Activated CD8-positive, alpha-beta memory T cell treated with anti-CD3 and anti-CD28 coated beads, Interleukin-2, amount 50 U/mL, for 48 hours (primary cell): Measurements from ENCODE around the gene ZPLD1.

ENCODE experiments used
- DNase-seq: peaks from one replicate; pipeline ENCODE4 v3.0.0-alpha.2; 2020

The ZPLD1 gene

DNA sequence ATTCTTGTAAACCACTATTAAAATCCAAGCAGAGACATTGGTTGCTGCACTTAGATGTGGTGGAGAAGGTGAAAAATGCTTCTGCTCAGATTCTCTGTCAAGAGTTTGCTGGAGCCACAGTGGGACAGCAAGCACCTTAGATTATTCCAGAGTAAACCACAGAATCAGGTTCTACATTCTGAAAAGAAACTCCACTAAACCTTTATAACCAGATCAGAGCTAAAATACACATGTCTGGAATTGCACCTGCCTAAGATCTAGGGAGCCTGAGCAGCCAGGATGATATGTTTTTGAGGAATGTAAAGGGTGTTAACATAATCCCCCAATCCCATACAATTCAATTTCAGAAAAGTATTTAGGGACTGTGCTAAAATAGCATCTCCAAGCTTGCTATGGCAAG is at the start of gene ZPLD1:
Gene ZPLD1 (plus strand): TSS at position 301 of the 400 bp plus-strand sequence. CDS start 3,473 bp downstream, outside the sequence.
- DNase-seq = no peak

DNA sequence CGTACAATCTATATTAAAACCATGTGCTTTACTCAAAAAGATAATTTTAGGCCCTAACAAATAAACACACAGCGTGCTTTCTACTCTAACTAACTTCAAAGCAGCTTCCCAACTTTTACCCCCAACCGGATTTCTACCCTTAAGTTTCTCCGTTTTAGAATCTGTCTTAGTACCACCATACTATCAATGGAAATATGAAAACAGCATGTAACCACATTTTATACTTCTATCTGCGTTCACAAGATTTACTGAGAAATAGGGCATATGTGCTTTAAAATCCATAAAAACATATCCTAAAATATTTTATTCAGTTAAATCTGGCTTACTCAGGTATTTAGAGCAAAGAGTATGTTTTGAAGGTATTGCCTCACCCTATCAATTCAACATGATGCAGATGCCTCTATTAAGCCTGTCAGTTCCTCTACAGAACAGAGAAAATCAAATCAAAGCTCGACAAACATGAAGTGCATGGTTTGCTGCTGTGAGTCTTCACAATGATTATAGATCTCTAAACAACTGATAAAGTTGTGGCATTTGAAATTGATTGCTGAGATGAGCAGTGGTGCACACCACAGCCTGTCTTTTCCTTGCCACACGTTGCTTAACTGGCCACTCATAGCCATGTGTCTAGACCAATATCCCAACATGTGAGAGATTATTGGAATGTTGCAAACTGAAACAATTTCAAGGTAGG is 44.5 kb upstream of the ZPLD1 start:
- DNase-seq = no peak

GRCh38 chr3:102390916-102391315 is 43.9 kb upstream of the ZPLD1 start:
- DNase-seq = no peak

GRCh38 chr3:102391491-102391890 is 43.3 kb upstream of the ZPLD1 start:
- DNase-seq = no peak

DNA sequence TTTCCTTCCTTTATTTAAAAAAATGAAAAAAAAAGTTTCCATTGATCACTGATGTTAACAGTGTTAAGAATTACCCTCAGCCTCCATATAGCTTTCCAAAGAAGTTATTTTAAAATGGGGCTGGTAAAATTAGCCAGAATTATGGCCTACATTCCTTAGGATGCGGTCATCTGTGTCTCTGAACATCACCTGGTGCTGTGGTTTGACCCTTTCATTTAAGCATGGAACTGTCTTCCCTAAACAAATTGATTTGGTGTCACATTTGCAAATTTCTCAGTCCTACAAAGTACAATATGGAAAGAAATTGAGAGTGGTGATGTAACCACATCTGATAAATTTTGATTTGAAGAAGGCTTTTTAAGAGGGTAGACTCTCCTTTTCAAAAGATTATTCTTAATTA is 40.3 kb upstream of the ZPLD1 start:
- no peak for DNase-seq

DNA sequence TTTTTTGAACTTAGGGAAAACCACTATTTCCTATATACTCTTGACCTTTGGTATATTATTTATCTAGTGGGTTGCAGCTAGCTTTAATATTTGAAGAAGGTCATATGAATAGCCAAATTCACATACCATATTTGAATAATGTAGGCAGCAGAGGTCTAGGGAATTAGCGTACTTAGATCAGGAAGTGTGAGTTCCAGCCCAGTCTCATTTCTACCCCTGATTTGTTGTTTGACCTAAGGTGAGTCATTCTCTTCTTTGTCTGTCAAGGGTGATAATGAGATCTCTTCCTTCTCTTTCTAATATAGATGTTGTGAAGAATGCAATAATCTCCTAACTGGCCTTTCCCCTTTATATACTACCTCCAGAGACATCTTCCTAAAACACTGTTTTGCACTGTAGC is 36.6 kb upstream of the ZPLD1 start:
- DNase-seq = no peak

DNA sequence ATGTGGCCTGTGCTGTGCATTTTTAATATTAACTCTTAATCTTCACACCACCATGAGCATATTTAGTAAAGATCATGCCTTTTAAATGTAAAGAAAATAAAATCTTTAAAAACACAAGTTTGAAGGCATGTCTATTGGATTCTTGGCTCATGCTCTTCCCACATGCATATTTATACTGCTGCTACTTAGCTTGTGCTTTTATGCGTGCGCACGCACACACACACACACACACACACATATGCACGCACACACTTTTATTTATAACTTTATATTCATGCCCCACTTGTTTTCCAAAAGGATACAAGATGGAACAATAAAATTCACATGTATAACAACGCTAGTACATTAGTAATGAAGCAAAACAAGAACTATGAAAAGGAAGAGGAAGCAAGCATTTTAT is 36.1 kb upstream of the ZPLD1 start:
- DNase-seq = no peak

GRCh38 chr3:102400142-102400541 is 34.7 kb upstream of the ZPLD1 start:
- DNase-seq = no peak

GRCh38 chr3:102400766-102401165 is 34.0 kb upstream of the ZPLD1 start:
- no peak for DNase-seq

DNA sequence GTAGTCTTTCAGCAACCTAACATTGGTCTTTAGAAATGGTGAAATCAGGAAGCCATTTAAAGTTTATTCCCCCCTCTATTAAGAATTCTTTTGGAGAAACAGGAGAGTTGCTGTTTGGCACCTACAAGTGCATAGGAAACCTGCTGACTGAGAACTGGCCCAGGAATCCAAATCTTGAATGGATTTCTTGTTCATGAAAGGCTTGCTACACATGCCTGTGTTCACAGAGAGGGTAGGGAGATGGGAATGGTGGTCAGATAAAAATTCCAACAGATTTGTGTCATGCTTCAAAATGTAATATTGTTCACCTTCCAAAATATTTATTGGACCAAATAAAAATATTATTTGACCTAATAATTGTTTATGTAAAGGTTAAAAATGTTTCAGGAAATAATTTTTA is 24.2 kb upstream of the ZPLD1 start:
- no peak for DNase-seq

GRCh38 chr3:102415553-102415952 is 19.3 kb upstream of the ZPLD1 start:
- no peak for DNase-seq

- no peak for DNase-seq
These were observed 15.0 kb upstream of the ZPLD1 start for GRCh38 chr3:102419786-102420185.

- DNase-seq = no peak
These were observed 7.0 kb downstream of the ZPLD1 start for GRCh38 chr3:102441832-102442231.

- DNase-seq = no peak
These were observed 8.2 kb downstream of the ZPLD1 start for GRCh38 chr3:102443021-102443420.

GRCh38 chr3:102444101-102444500 is 9.3 kb downstream of the ZPLD1 start:
- no peak for DNase-seq

- no peak for DNase-seq
These were observed 12.5 kb downstream of the ZPLD1 start for GRCh38 chr3:102447272-102447671.

GRCh38 chr3:102449341-102449740 is 14.5 kb downstream of the ZPLD1 start:
- DNase-seq = no peak

- no peak for DNase-seq
These were observed 15.1 kb downstream of the ZPLD1 start for GRCh38 chr3:102449930-102450329.

DNA sequence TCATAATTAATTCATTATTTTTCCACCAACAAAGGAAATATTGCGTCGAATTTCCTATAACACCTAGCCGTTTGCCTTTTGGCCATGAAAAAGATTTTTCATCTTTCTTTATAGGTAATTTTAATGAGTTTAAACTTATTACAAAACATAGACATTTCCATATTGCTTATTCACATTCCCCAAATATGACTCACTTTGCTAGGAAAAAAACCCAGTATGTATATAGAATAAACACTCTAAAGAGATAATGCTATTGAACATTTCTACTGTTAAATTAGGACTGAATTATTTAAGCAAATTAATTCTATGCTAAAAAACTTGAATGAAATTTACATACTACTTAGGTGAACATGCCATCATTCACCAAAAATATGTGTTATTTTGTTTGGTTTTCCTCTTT is 16.2 kb downstream of the ZPLD1 start:
- no peak for DNase-seq

- no peak for DNase-seq
These were observed 16.7 kb downstream of the ZPLD1 start for GRCh38 chr3:102451543-102451942.

- DNase-seq = no peak
These were observed 19.4 kb downstream of the ZPLD1 start for GRCh38 chr3:102454181-102454580.

DNA sequence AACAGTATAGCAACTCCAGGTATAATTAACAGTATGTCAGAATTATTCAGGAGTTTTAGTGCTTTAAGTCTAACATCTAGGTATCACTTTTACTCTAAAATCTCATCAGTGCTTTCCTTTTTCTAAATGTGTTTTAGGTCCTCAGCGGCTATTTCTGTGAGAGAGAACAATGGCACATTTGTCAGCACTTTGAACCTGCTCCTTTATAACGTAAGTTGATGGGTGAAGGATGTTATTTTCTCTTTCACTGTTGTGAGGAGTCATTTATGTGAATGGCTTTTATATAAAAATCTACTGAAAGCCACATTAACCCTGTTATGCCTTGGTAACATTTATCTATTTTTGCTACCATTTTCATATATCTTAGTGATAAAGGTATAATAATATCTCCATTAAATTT is 22.8 kb downstream of the ZPLD1 start:
- no peak for DNase-seq

- no peak for DNase-seq
These were observed 25.8 kb downstream of the ZPLD1 start for GRCh38 chr3:102460579-102460978.

DNA sequence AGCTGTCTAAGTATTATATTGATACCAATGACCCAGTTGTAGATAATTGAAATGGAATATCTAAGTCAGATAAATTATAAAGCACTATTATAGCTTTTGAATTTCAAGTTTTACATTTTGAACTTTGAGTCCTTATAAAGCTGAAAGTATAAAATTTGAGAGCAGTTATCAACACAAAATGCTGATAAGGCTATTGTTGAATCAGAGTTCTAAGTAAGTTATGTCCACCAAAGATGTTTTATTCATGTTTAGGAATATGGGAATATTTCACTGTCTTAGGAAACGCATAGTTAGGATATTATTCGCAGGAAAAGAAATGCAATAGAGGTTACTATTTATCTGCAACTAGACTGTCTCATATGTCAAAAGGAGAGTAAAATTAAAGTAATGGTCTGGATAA is 29.4 kb downstream of the ZPLD1 start:
- no peak for DNase-seq

GRCh38 chr3:102466001-102466400 is 31.2 kb downstream of the ZPLD1 start:
- no peak for DNase-seq
